T-helper 9 cell (primary cell): ENCODE measurements around the gene FOXP1.

Source experiments
- DNase-seq: peaks from one replicate; pipeline ENCODE4 v3.0.0-alpha.2; 2020

Gene FOXP1

GRCh38 chr3:71133865-71134264, 449.7 kb downstream of the FOXP1 start:
- DNase-seq = no peak

GRCh38 chr3:71132995-71133730, 450.4 kb downstream of the FOXP1 start:
- DNase-seq = no peak

GRCh38 chr3:71131375-71132314, 451.9 kb downstream of the FOXP1 start:
- no peak for DNase-seq

DNA sequence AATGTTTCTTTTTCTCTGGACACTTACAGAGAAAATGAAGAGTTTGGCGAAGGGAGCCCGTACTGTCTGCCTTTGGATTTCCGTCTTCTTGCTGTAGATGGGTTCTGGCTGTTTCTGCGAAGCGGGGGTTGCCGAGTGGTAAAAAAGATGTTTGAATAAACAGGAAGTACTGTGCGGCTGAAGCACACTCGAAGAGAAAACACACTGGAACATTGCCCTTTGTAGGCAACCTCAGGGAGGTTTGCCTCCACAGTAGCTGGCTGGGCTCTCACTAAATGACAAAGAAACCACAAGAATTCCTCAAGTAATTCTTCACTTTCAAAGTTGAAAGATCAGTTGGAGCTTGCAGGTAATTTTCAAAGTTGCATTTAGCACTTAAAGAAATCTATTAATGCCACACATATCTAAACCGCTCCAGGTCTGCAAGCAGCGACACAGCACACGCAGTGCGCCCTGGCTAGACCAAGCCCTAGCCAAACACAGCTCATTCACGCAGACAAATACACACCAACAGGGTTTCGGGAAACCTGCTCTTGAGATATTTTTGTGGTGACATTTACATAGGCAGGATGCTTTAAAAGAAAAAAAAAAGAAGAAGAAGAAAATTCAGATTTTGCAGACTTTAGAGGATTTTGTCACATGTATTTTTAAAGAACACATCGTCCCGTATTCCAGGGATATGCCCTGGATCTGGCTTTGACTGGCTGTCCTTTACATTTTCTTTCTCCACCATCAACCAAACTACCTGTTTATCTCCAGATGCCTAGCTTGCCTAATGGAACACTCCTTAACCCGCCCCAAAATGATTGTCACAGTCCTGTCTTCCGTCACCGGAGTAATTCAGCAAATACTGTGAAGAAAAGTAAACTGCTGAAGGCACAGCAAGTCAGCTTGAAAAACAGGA, 452.8 kb downstream of the FOXP1 start:
- DNase-seq = peak; percentile 54

- peak; percentile 5 for DNase-seq
These were observed 453.7 kb downstream of the FOXP1 start for GRCh38 chr3:71129611-71130431.

DNA sequence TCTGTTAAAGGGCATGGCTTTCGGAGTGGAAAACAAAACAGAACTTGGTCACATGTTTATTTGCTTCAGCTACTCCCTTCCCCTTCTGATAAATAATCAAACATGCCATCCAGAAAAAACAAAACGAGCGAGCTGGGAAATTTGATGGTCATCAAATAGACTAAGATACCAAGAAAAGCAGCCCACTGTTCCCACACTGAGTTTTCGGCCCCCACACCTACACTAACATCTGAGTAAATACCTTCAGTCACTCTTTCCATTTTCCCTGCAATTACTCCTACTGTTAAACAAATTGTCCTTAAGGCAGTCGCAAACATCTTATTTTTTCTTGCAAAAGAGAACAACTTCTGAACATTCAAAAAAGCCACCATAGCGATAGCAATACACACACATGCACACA, 454.6 kb downstream of the FOXP1 start:
- DNase-seq = no peak

DNA sequence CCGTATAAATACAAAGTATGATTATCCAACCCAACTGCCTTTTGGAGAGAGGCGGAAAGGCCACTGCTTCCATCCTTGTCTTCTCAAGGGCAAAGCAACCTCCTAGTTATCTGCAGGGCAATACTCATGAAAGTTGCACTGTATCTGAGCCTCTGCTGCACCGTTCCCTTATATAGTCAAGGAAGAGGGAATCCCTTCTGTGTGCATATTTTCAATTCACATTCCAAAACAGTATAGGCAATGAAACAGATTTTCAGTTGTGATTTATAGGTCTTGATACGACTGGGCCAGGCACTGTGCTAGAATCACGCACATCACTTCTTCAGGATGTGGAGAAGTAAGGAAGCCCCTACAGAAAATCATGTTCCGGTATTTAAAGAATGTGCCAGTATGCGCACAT, 455.7 kb downstream of the FOXP1 start:
- no peak for DNase-seq

- peak; percentile 5 for DNase-seq
These were observed 456.3 kb downstream of the FOXP1 start for GRCh38 chr3:71127052-71127831.

- DNase-seq = no peak
These were observed 457.8 kb downstream of the FOXP1 start for GRCh38 chr3:71125738-71126137.

DNA sequence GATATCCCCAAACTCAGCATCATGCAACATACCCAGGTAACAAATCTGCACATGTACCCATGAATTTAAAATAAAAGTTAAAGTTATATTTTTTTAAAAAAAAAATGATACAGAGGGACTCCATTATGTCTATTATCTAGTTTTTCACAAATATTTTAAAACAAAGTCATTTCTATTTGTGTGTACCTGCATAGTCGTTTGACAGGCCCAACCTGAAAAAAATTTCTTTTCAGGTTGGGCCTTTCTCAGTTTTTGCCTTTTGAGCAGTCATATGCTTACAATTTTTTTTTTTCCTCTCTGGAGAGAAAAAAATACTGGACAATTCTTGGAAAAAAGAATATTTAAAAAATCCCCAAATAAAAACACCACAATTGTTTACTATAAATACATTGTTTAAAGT, 459.5 kb downstream of the FOXP1 start:
- DNase-seq = no peak

GRCh38 chr3:71122641-71123040, 460.9 kb downstream of the FOXP1 start:
- DNase-seq = no peak

GRCh38 chr3:71121429-71122167, 461.9 kb downstream of the FOXP1 start:
- DNase-seq = no peak

- DNase-seq = no peak
These were observed 463.5 kb downstream of the FOXP1 start for GRCh38 chr3:71120012-71120411.

DNA sequence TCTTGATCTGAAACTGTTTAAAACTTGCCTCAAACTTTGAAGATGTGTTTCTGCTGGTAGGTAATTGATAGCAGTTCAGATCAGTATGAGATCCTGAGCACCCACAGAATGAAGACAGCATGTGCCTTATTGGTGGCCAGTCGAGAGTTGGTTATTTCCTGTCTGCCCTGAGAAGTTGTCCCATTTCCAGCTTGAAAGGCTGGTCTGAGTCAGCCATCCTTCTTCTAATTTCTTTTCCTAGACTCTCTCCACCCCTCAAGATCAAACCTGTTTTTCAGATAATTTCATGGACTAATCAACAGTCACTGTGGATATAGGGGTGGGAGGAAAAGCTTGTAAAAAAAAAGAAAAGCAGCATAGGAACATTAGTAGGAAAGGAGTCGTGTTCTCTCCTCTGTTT, 464.4 kb downstream of the FOXP1 start:
- no peak for DNase-seq

DNA sequence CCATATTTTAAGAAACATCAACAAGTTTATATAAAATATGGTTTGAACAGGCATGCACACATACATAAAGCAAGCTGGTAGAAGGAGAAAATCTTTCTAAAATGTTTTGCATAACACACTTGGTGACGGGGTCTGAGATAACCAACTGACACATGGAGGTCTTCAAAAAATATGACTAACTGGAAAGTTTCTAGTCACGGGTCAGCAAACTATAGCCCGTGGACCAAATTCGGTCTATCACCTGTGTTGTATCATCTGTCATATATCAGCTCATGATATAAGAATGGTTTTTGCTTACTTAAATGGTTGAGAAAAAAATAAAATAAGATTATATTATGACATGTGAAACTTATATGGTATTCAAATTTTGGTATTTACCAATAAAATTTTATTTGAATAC, 465.1 kb downstream of the FOXP1 start:
- DNase-seq = no peak

- DNase-seq = no peak
These were observed 465.8 kb downstream of the FOXP1 start for GRCh38 chr3:71117572-71118247.

DNA sequence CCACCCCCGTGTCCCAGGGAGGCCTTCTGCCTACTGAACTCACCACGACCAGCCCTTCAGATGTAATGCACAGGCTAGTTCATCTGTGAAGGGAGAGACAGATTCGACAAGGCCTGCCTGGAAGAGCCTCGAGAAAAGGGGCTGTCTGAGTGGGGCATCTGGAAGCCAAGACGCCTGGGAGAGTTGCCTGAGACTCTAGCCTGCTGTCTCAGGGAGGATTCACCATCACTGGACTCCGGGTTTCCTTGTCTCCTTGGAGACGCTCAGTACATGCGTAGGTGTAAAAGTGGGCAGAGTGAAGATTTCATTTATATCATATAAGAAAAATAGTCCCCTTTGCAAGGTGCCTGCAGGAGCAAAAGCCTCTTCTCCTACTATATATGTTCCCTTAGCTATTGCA, 468.9 kb downstream of the FOXP1 start:
- no peak for DNase-seq

GRCh38 chr3:71112576-71112975, 471.0 kb downstream of the FOXP1 start:
- no peak for DNase-seq

- no peak for DNase-seq
These were observed 471.6 kb downstream of the FOXP1 start for GRCh38 chr3:71111784-71112440.
